NCI-H187 treated with DMSO at 0.1 percent for 48 hours (cell line): ENCODE data around the gene POLH.
A peak's percentile ranks its signal among the peaks of the same experiment; 100 is the strongest.
"Not testable (repeated sequence)": the region's sequence is repeated elsewhere in the genome, so short reads cannot be mapped to it uniquely, and the experiment has no call there.

Experiments used
- DNase-seq: peaks from one replicate; lab custom pipeline; 2025; lab: John Stamatoyannopoulos, UW

The POLH gene

GRCh38 chr6:43633002-43633401 lies 57.0 kb downstream of the POLH start:
- not testable (repeated sequence) for DNase-seq

GRCh38 chr6:43634702-43635303 lies 58.8 kb downstream of the POLH start:
- DNase-seq, result no peak

- peak; percentile 48 for DNase-seq
These were observed 59.7 kb downstream of the POLH start, which contains the start of gene MAD2L1BP for GRCh38 chr6:43635387-43636307. Gene MAD2L1BP (plus strand): TSS chr6:43635840. CDS start chr6:43635876, 36 bp downstream.

GRCh38 chr6:43636308-43636659 lies 60.3 kb downstream of the POLH start:
- DNase-seq, result no peak

GRCh38 chr6:43639984-43640800 lies 64.2 kb downstream of the POLH start:
- DNase-seq, result no peak

DNA sequence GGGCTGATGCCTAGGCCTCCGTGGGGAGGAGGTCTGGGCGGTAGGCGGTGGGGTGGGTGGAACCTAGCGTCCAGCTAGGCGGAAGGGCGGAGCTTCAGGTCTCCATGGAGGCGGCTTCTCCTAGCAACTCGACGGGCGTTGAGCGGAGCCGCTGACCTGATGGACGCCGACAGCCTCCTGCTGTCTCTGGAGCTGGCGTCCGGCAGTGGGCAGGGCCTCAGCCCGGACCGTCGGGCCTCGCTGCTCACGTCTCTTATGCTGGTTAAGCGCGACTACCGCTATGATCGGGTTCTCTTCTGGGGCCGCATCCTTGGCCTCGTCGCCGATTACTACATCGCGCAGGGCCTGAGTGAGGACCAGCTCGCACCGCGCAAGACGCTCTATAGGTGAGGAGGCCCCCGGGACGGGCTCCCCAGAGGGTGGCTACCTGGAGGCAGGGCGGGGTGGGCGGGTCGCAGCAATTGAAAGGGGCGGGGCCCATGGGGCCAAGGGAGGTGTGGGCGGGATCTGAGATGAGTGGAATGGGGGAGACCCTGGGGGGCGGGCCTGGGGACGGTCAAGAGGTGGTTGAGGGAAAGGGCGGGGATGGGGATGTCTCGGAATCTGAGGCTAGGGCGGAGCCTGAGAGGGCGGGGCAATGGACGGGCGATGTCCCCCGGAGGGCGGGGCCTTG lies 69.1 kb downstream of the POLH start, which contains the start of gene RSPH9:
RSPH9 (plus strand) TSS at position 97 of the 673 bp plus-strand sequence; CDS start at position 160, 63 bp downstream.
- no peak for DNase-seq

GRCh38 chr6:43645613-43645964 lies 69.6 kb downstream of the POLH start:
- DNase-seq, result no peak

GRCh38 chr6:43647613-43648012 lies 71.6 kb downstream of the POLH start:
- DNase-seq, result no peak

- DNase-seq, result no peak
These were observed 72.3 kb downstream of the POLH start for GRCh38 chr6:43648248-43648647.

DNA sequence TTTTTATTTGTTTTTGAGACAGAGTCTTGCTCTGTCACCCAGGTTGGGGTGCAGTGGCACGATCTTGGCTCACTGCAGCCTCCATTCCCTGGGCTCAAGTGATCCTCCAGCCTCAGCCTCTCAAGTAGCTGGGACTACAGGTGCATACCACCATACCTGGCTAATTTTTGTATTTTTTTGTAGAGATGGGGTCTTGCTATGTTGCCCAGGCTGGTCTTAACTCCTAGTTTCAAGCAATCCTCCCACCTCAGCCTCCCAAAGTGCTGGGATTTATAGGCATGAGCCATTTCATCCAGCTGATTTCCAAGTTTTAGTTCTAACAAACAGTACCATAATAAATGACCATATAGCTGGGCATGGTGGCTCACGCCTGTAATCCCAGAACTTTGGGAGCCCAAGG lies 76.8 kb downstream of the POLH start:
- DNase-seq, result not testable (repeated sequence)

DNA sequence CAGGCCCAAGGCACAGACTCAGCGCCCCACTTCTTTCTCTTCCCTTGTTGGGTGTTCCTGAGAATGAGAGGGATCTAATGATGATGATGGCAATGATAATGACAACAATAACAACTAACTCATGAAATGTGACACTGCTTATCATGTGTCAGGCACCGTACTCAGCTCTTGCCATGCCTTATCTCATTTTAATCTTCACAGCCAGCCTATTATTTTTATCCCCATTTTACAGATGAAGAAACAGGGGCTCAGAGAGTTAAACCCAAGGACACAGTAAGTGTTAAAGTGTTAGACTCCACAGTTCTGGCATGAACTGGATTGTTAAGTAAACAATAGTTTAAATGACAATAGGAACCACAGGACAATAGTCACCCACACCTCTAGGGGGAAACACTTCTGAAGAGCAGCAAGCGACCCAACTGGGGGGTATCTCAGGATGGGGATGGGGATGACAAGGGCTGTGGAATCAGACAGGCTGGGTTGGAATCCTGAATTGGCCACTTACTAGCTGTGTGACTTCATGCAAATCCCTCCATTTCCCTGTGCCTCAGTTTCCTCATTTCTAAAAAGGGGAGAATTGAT lies 81.3 kb downstream of the POLH start:
- DNase-seq, result no peak

- DNase-seq, result no peak
These were observed 82.2 kb downstream of the POLH start for GRCh38 chr6:43658161-43658560.

GRCh38 chr6:43662948-43663347 lies 87.0 kb downstream of the POLH start:
- DNase-seq, result not testable (repeated sequence)
